PFSK-1 (cell line): ENCODE results near the gene FBLN5.

Experiments
- POLR2AphosphoS5 ChIP-seq: IDR thresholded peaks from 2 replicates; pipeline ENCODE4 v1.6.1; 2012; ENCODE audit warnings: low read depth, mild to moderate bottlenecking, control low read depth, low read length, moderate library complexity
- SIN3A ChIP-seq: IDR thresholded peaks from 2 replicates; pipeline ENCODE4 v1.6.1; 2012; ENCODE audit warnings: mild to moderate bottlenecking, low read length, moderate library complexity, borderline replicate concordance; ENCODE audit not compliant: insufficient read depth

DNA sequence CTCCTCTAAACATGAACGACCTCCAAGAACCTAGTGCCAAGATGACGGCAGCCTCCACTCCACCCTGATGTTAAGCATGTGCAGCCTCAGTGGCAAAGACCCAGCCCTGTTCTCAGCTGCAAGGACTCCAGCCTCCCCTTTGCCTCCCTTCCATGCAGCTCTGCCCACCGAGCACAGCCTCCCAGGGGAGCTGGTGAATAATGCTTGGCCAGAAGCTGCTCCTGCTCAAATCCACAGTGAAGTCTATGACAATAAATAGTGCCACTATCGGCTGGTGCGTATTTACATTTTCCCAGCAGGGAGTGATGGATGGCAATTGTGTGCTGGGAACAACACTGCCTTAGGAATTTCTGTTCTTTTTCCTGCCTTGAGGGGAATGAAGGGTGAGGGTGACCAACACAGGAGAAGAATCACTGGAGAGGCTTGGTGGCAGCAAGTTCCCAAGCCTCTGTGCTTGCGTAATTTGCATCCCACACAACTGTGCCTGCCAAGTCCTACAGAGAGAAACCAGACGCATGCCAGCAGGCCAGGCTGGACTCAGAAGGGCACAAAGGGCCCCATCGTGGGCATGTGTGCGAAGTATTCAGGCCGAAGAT is 50.3 kb downstream of the FBLN5 start:
- TF ChIP-seq POLR2AphosphoS5 (no peak), SIN3A (no peak)
